Measurements from ENCODE around the gene FREY1. TPM values are rescaled to one million over a fixed set of nuclear protein-coding genes. Genes with fewer than 3 reads are reported as not detected.

Gene FREY1
- total and polyA plus RNA-seq, 9 of the 15 experiments (the other 6 are each of a cell fraction or from before 2014, with no cell fraction given) = 0.25 to 1.5 (median 1.1) TPM; not detected in 5

DNA sequence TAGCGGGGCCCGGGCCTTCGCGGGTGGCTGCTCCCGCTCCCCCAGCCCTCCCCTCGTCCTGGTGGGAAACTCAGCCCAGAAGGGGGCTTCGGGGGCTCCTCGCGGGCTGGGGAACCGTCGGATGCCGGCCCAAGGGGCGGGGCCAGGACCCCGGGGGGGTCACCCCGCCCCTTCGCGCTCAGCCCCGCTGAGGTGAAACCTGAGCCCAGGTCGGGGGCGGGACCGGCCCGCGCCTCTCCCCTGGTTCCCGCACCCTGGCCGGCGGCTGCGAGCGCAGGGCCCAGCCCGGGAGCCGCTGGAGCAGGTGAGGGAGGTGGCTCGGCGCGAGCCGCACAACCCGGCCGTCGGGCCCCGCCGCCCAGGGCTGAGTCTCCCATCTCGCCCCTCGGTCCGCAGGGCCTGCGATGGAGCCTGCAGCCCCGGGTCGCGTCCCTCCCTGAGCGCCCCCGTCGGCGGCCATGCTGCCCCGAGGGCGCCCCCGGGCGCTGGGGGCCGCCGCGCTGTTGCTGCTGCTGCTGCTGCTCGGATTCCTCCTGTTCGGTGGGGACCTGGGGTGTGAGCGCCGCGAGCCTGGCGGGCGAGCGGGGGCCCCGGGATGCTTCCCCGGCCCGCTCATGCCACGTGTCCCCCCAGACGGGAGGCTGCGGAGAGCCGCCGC, 15.5 kb upstream of the FREY1 start, which contains the start of gene LARGE2 (continued):
- TF ChIP-seq, protein P1, sequence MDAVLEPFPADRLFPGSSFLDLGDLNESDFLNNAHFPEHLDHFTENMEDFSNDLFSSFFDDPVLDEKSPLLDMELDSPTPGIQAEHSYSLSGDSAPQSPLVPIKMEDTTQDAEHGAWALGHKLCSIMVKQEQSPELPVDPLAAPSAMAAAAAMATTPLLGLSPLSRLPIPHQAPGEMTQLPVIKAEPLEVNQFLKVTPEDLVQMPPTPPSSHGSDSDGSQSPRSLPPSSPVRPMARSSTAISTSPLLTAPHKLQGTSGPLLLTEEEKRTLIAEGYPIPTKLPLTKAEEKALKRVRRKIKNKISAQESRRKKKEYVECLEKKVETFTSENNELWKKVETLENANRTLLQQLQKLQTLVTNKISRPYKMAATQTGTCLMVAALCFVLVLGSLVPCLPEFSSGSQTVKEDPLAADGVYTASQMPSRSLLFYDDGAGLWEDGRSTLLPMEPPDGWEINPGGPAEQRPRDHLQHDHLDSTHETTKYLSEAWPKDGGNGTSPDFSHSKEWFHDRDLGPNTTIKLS (IDR thresholded peaks at IDR 0.05; ENCODE audit: borderline replicate concordance, low read depth) = peak; percentile 51; the same call in 1 of the 2 replicates
- TF ChIP-seq PCBP1 (IDR thresholded peaks at IDR 0.05; ENCODE audit: low read depth, low read length, poor library complexity, severe bottlenecking) = peak; percentile 19
- peak; percentile 67 for TF ChIP-seq CXXC5 (CRISPR knock-in tag; IDR thresholded peaks at IDR 0.05)
- TF ChIP-seq ZFX (CRISPR knock-in tag; IDR thresholded peaks at IDR 0.05) = peak; percentile 61
- TF ChIP-seq ZNF76 (CRISPR knock-in tag; IDR thresholded peaks at IDR 0.05; ENCODE audit: borderline replicate concordance) = no peak
- TF ChIP-seq RCOR1 (IDR thresholded peaks at IDR 0.05; ENCODE audit: borderline replicate concordance in 1 of 2, low read depth in 2 of 2, low read length in 2 of 2) = 0 out of 4 replicates have a peak, but pooled peaks of 1 of the 2 experiments have one; percentile 9
- TF ChIP-seq, protein P2, sequence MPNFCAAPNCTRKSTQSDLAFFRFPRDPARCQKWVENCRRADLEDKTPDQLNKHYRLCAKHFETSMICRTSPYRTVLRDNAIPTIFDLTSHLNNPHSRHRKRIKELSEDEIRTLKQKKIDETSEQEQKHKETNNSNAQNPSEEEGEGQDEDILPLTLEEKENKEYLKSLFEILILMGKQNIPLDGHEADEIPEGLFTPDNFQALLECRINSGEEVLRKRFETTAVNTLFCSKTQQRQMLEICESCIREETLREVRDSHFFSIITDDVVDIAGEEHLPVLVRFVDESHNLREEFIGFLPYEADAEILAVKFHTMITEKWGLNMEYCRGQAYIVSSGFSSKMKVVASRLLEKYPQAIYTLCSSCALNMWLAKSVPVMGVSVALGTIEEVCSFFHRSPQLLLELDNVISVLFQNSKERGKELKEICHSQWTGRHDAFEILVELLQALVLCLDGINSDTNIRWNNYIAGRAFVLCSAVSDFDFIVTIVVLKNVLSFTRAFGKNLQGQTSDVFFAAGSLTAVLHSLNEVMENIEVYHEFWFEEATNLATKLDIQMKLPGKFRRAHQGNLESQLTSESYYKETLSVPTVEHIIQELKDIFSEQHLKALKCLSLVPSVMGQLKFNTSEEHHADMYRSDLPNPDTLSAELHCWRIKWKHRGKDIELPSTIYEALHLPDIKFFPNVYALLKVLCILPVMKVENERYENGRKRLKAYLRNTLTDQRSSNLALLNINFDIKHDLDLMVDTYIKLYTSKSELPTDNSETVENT (CRISPR knock-in tag; IDR thresholded peaks at IDR 0.05) = no peak
- no peak for TF ChIP-seq RFX5 (IDR thresholded peaks at IDR 0.05; ENCODE audit: low read depth, low read length)
- TF ChIP-seq TCF7 (IDR thresholded peaks at IDR 0.05; ENCODE audit: borderline replicate concordance) = no peak
- no peak for TF ChIP-seq SRSF9 (IDR thresholded peaks at IDR 0.05; ENCODE audit: borderline replicate concordance, low read depth, low read length)
- no peak for TF ChIP-seq ZBED1 (IDR thresholded peaks at IDR 0.05)
- no peak for TF ChIP-seq ELF4 (CRISPR knock-in tag; IDR thresholded peaks at IDR 0.05)
- TF ChIP-seq, protein P3, sequence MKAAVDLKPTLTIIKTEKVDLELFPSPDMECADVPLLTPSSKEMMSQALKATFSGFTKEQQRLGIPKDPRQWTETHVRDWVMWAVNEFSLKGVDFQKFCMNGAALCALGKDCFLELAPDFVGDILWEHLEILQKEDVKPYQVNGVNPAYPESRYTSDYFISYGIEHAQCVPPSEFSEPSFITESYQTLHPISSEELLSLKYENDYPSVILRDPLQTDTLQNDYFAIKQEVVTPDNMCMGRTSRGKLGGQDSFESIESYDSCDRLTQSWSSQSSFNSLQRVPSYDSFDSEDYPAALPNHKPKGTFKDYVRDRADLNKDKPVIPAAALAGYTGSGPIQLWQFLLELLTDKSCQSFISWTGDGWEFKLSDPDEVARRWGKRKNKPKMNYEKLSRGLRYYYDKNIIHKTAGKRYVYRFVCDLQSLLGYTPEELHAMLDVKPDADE (conservative IDR thresholded peaks at IDR 0.05; ENCODE audit: control insufficient read depth, low read depth, low read length) = no peak
- TF ChIP-seq PHF20 (IDR thresholded peaks at IDR 0.05; ENCODE audit: partially characterized antibody) = no peak
- TF ChIP-seq CCNT2 (IDR thresholded peaks at IDR 0.05; ENCODE audit: borderline replicate concordance, extremely low read depth, insufficient read length, low read depth, low read length) = no peak
- no peak for TF ChIP-seq TBL1XR1 (IDR thresholded peaks at IDR 0.05; ENCODE audit: low read length in 2 of 2)
- TF ChIP-seq TSC22D4 (tag; IDR thresholded peaks at IDR 0.05) = no peak
- peak; percentile 33; the same call in 1 of the 2 replicates for TF ChIP-seq SIN3B (IDR thresholded peaks at IDR 0.05; ENCODE audit: low read depth)
- no peak for TF ChIP-seq MBD2 (IDR thresholded peaks at IDR 0.05; ENCODE audit: borderline replicate concordance, low read depth)
- no peak for TF ChIP-seq SREBF2 (CRISPR knock-in tag; IDR thresholded peaks at IDR 0.05)
- no peak for TF ChIP-seq TRIM28 (IDR thresholded peaks at IDR 0.05)
- no peak for TF ChIP-seq SUPT5H (IDR thresholded peaks at IDR 0.05)
- TF ChIP-seq MYC (IDR thresholded peaks at IDR 0.05; ENCODE audit: low read depth, low read length) = 0 out of 2 replicates have a peak, but pooled peaks have one; percentile 10
- TF ChIP-seq MYC (CRISPR knock-in tag; IDR thresholded peaks at IDR 0.05; ENCODE audit: borderline replicate concordance, low read depth) = no peak
- TF ChIP-seq PRMT5 (CRISPR knock-in tag; IDR thresholded peaks at IDR 0.05) = no peak

All from K562 (cell line).